WI38 (cell line): Measurements from ENCODE around the gene C3.
A peak's percentile ranks its signal among the peaks of the same experiment; 100 is the strongest.
"Not testable (repeated sequence)": the region's sequence is repeated elsewhere in the genome, so short reads cannot be mapped to it uniquely, and the experiment has no call there.

Experiments used
- H3K4me3 ChIP-seq: 2 replicates; pipeline ENCODE4 v1.5.1; 2011; ENCODE audit warnings: low read depth, mild to moderate bottlenecking, control low read depth, low read length
- CTCF ChIP-seq: IDR thresholded peaks from 2 replicates; pipeline ENCODE4 v1.5.1; 2012; ENCODE audit warnings: low read depth, mild to moderate bottlenecking, control low read depth, low read length

C3 gene

GRCh38 chr19:6639439-6639838, 81.0 kb downstream of the C3 start:
- no peak for TF ChIP-seq CTCF

GRCh38 chr19:6633456-6633813, 87.0 kb downstream of the C3 start:
- TF ChIP-seq CTCF: peak; percentile 1; the same call in 1 of the 2 replicates
- H3K4me3 ChIP-seq: not testable (repeated sequence)

More at GRCh38 chr19:6639439-6639838, 81.0 kb downstream of the C3 start:
- no peak overlapping the region for H3K4me3 ChIP-seq

GRCh38 chr19:6632747-6633455, 87.5 kb downstream of the C3 start:
- not testable (repeated sequence) for H3K4me3 ChIP-seq
- peak; percentile 68 for TF ChIP-seq CTCF

GRCh38 chr19:6632002-6632621, 88.3 kb downstream of the C3 start:
- TF ChIP-seq CTCF: peak; percentile 72
- no peak overlapping the region for H3K4me3 ChIP-seq
